Measurements from ENCODE around the gene SH2D3C.

The SH2D3C gene

DNA sequence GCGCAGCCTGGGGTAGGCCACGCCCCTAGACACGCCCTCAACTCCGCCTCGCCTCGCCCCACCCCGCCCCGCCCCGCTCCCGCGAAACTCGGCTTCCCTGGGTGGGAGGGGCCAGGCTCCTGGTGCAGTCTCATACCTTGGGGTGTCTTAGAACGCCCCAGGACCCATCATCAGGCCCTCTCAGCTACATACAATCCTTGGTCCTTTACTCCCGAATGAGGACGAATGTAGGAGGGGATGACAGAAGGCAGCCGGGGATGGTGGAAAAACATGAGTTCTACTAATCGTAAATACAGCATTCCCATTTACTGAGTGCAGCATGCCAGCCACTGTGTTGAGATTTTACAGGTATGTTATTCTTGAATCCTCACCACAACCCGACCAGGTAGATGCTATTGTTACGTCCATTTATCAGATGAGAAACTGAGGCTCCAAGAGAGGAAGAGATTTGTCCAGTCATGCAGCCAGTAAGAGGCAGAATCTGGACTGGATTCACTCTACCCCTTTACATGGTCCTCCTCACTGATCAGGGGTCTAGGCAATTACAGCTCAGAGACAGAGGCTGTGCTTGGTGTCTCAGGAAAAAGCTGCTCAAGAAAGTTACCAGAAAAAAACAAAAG lies 6.8 kb downstream of the SH2D3C start:
- Histone ChIP-seq H2AFZ (ENCODE audit: low read depth, low read length) (no peak overlapping the region), H2BK120ac (ENCODE audit: low read depth, low read length) (no peak overlapping the region), H3K23ac (ENCODE audit: low read length in 2 of 2) (no peak overlapping the region), H2AK5ac (ENCODE audit: low read length, severe bottlenecking) (no peak overlapping the region), H3K27me3 (ENCODE audit: control insufficient read depth in 1 of 2, insufficient read depth in 1 of 2, low read length in 2 of 2) (peaks cover 12 to 48% of the 10 kb centered on the region in 2 experiments), H3K9ac (ENCODE audit: low read length) (peak overlapping the region; percentile 21), H2BK12ac (ENCODE audit: low read length in 2 of 2) (no peak overlapping the region), H3K4me2 (ENCODE audit: low read length, poor library complexity, severe bottlenecking) (peak overlapping the region; percentile 57), H3K4me3 (ENCODE audit: insufficient read depth in 1 of 2, low read depth in 1 of 2, low read length in 2 of 2) (peak overlapping the region in 1 of 2 experiments; percentile 72), H3K36me3 (ENCODE audit: control insufficient read depth in 1 of 2, insufficient read depth in 2 of 2, low read depth in 1 of 2, low read length in 2 of 2) (no peaks in the 10 kb centered on the region), H2BK5ac (ENCODE audit: low read depth, low read length, poor library complexity, severe bottlenecking) (no peak overlapping the region), H3K18ac (ENCODE audit: low read depth in 1 of 2, low read length in 2 of 2) (no peak overlapping the region), H3K14ac (ENCODE audit: low read length in 2 of 2) (no peak overlapping the region), H4K8ac (ENCODE audit: low read length) (no peak overlapping the region), H4K91ac (ENCODE audit: low read length) (no peak overlapping the region), H2BK15ac (ENCODE audit: low read depth, poor library complexity, severe bottlenecking) (no peak overlapping the region), H3K4me1 (ENCODE audit: control insufficient read depth, insufficient read depth, low read depth, low read length) (peaks cover 18% of the 10 kb centered on the region), H3K4ac (ENCODE audit: low read depth in 1 of 2, low read length in 2 of 2) (no peak overlapping the region), H3K79me1 (replicated peaks; ENCODE audit: low read length, poor library complexity, severe bottlenecking) (no peaks in the 10 kb centered on the region), H3K27ac (ENCODE audit: low read length, poor library complexity, severe bottlenecking) (no peak overlapping the region), H3K9me3 (ENCODE audit: control insufficient read depth, low read length) (no peaks in the 10 kb centered on the region)
- WGBS, result 10% methylated on average over 15 of the region's 19 CpGs
- no peak for DNase-seq

DNA sequence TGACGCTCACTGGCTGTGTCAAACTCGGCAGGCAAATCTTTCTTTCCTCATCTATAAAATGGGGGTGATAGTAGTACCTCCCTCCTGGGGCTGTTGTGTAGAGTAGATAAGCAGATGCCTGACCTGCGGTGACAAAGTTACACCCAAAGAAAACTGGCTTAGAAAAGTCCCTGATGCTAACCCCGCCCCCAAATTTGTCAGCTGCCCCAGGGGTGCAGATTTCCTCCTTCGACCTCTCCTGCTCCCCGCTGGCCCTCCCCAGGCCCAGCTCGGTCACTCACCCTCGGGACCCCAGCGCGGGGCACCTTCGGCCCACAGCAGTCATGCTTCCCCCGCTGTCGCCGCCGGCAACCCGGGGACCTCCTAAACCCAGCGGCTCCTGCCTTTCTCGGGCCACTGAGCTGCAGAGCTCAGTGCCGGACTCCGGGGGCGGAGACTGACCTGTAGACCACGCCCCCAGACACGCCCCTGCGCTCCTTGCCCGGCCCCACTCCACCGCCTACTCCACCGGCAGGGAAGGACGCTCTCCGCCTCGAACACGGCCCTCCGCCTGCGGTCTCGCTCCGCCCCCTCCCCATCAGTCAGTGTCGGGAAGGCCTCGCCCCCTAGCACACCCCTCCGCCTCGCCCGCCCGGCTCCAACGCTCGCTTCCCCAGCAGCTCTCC lies 7.4 kb downstream of the SH2D3C start:
- peak overlapping the region in 1 of 2 experiments; percentile 67 for H3K23ac ChIP-seq (ENCODE audit: low read length in 2 of 2)
- H3K4me2 ChIP-seq (ENCODE audit: low read length, poor library complexity, severe bottlenecking), result peak overlapping the region; percentile 97
- no peak overlapping the region for H2BK12ac ChIP-seq (ENCODE audit: low read length in 2 of 2)
- DNase-seq, result peak; percentile 98
- no peak overlapping the region for H3K27ac ChIP-seq (ENCODE audit: low read length, poor library complexity, severe bottlenecking)
- H2BK5ac ChIP-seq (ENCODE audit: low read depth, low read length, poor library complexity, severe bottlenecking), result no peak overlapping the region
- no peak overlapping the region for H3K4ac ChIP-seq (ENCODE audit: low read depth in 1 of 2, low read length in 2 of 2)
- H4K8ac ChIP-seq (ENCODE audit: low read length), result peak overlapping the region; percentile 61
- peak overlapping the region; percentile 70 for H2BK15ac ChIP-seq (ENCODE audit: low read depth, poor library complexity, severe bottlenecking)
- no peaks in the 10 kb centered on the region for H3K9me3 ChIP-seq (ENCODE audit: control insufficient read depth, low read length)
- H2BK120ac ChIP-seq (ENCODE audit: low read depth, low read length), result no peak overlapping the region
- peak overlapping the region; percentile 41 for H3K9ac ChIP-seq (ENCODE audit: low read length)
- H3K36me3 ChIP-seq (ENCODE audit: control insufficient read depth in 1 of 2, insufficient read depth in 2 of 2, low read depth in 1 of 2, low read length in 2 of 2), result no peaks in the 10 kb centered on the region
- no peak overlapping the region for H3K14ac ChIP-seq (ENCODE audit: low read length in 2 of 2)
- peak overlapping the region in 1 of 2 experiments; percentile 67 for H3K18ac ChIP-seq (ENCODE audit: low read depth in 1 of 2, low read length in 2 of 2)
- no peaks in the 10 kb centered on the region for H3K79me1 ChIP-seq (replicated peaks; ENCODE audit: low read length, poor library complexity, severe bottlenecking)
- peaks cover 6 to 46% of the 10 kb centered on the region in 2 experiments for H3K27me3 ChIP-seq (ENCODE audit: control insufficient read depth in 1 of 2, insufficient read depth in 1 of 2, low read length in 2 of 2)
- peak overlapping the region; percentile 53 to 72 for H3K4me3 ChIP-seq (ENCODE audit: insufficient read depth in 1 of 2, low read depth in 1 of 2, low read length in 2 of 2)
- H3K4me1 ChIP-seq (ENCODE audit: control insufficient read depth, insufficient read depth, low read depth, low read length), result peaks cover 18% of the 10 kb centered on the region
- H2AK5ac ChIP-seq (ENCODE audit: low read length, severe bottlenecking), result no peak overlapping the region
- peak overlapping the region; percentile 44 for H4K91ac ChIP-seq (ENCODE audit: low read length)
- H2AFZ ChIP-seq (ENCODE audit: low read depth, low read length), result no peak overlapping the region
- under 1% methylated on average over 41 of the region's 43 CpGs for WGBS

DNA sequence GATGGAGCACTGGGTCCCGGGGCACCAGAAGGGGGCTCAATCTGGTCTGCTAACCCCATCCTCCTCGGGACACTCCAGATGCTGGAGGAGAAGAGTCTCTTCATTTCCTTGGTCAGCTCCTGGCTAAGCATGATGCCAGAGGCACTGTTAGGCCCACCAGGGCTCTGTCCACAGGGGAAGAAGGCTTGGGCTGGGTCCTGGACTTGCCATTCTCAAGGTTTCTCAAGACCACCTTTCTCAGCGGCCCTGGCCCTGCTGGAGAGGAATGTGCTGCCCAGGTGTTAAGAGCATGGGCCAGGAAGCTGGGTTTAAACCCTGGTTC lies 7.9 kb downstream of the SH2D3C start:
- H3K79me1 ChIP-seq (replicated peaks; ENCODE audit: low read length, poor library complexity, severe bottlenecking), result no peaks in the 10 kb centered on the region
- no peaks in the 10 kb centered on the region for H3K36me3 ChIP-seq (ENCODE audit: control insufficient read depth in 1 of 2, insufficient read depth in 2 of 2, low read depth in 1 of 2, low read length in 2 of 2)
- H2BK5ac ChIP-seq (ENCODE audit: low read depth, low read length, poor library complexity, severe bottlenecking), result no peak overlapping the region
- no peak overlapping the region for H2AK5ac ChIP-seq (ENCODE audit: low read length, severe bottlenecking)
- no peak overlapping the region for H2BK12ac ChIP-seq (ENCODE audit: low read length in 2 of 2)
- H3K18ac ChIP-seq (ENCODE audit: low read depth in 1 of 2, low read length in 2 of 2), result no peak overlapping the region
- H3K27me3 ChIP-seq (ENCODE audit: control insufficient read depth in 1 of 2, insufficient read depth in 1 of 2, low read length in 2 of 2), result peaks cover 6 to 51% of the 10 kb centered on the region in 2 experiments
- peak overlapping the region; percentile 37 for H2BK15ac ChIP-seq (ENCODE audit: low read depth, poor library complexity, severe bottlenecking)
- no peak overlapping the region for H3K9ac ChIP-seq (ENCODE audit: low read length)
- no peak for DNase-seq
- no peaks in the 10 kb centered on the region for H3K9me3 ChIP-seq (ENCODE audit: control insufficient read depth, low read length)
- H3K23ac ChIP-seq (ENCODE audit: low read length in 2 of 2), result no peak overlapping the region
- peak overlapping the region in 1 of 2 experiments; percentile 72 for H3K4me3 ChIP-seq (ENCODE audit: insufficient read depth in 1 of 2, low read depth in 1 of 2, low read length in 2 of 2)
- H4K8ac ChIP-seq (ENCODE audit: low read length), result no peak overlapping the region
- H3K4me1 ChIP-seq (ENCODE audit: control insufficient read depth, insufficient read depth, low read depth, low read length), result peaks cover 18% of the 10 kb centered on the region
- H4K91ac ChIP-seq (ENCODE audit: low read length), result peak overlapping the region; percentile 44
- H2BK120ac ChIP-seq (ENCODE audit: low read depth, low read length), result no peak overlapping the region
- peak overlapping the region; percentile 97 for H3K4me2 ChIP-seq (ENCODE audit: low read length, poor library complexity, severe bottlenecking)
- no peak overlapping the region for H3K27ac ChIP-seq (ENCODE audit: low read length, poor library complexity, severe bottlenecking)
- 55% methylated on average over 3 of the region's 3 CpGs for WGBS
- no peak overlapping the region for H3K4ac ChIP-seq (ENCODE audit: low read depth in 1 of 2, low read length in 2 of 2)
- H2AFZ ChIP-seq (ENCODE audit: low read depth, low read length), result no peak overlapping the region
- H3K14ac ChIP-seq (ENCODE audit: low read length in 2 of 2), result no peak overlapping the region

DNA sequence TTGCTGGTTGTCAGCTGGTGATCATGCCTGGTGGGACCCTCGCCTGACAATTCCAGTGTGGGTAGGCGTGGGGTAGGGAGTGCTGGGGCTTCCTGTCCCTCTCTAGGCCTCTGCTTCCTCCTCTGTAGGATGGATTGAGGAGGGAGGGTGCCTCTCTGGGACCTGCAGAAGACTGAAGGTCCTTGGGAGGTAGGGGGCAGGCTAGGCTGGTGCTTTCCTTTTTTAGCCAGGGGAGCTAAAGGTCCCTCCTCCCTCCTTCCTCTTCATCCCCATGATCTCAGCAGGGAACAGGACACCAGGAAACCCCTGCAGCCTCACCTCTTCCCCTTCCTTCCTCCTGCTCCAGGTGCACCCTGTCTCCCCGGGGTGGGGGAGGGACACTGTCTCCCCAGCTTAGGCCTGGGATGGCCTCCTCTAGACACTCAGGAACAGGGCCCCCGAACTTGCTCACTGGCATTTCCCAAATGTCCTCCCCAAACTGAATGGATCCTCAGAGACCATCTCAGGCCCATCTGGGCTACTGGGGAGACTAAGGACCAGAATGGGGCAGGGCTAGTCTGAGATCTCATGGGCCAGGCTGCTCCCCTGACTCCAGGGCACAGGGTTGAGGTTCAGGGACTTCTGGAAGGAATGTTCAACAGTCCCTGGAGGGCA lies 8.4 kb downstream of the SH2D3C start:
- 75% methylated on average over 3 of the region's 4 CpGs for WGBS
- H3K4me1 ChIP-seq (ENCODE audit: control insufficient read depth, insufficient read depth, low read depth, low read length), result peaks cover 18% of the 10 kb centered on the region

More for the DNA sequence above, 8.4 kb downstream of the SH2D3C start:
- Histone ChIP-seq H3K27me3 (ENCODE audit: control insufficient read depth in 1 of 2, insufficient read depth in 1 of 2, low read length in 2 of 2) (peaks cover 6 to 56% of the 10 kb centered on the region in 2 experiments), H2AFZ (ENCODE audit: low read depth, low read length) (no peak overlapping the region), H2BK15ac (ENCODE audit: low read depth, poor library complexity, severe bottlenecking) (peak overlapping the region; percentile 29), H3K4ac (ENCODE audit: low read depth in 1 of 2, low read length in 2 of 2) (no peak overlapping the region), H2BK5ac (ENCODE audit: low read depth, low read length, poor library complexity, severe bottlenecking) (no peak overlapping the region), H3K9ac (ENCODE audit: low read length) (no peak overlapping the region), H3K79me1 (replicated peaks; ENCODE audit: low read length, poor library complexity, severe bottlenecking) (no peaks in the 10 kb centered on the region), H3K4me3 (ENCODE audit: insufficient read depth in 1 of 2, low read depth in 1 of 2, low read length in 2 of 2) (no peak overlapping the region), H2BK120ac (ENCODE audit: low read depth, low read length) (no peak overlapping the region), H3K14ac (ENCODE audit: low read length in 2 of 2) (no peak overlapping the region), H3K18ac (ENCODE audit: low read depth in 1 of 2, low read length in 2 of 2) (no peak overlapping the region), H3K36me3 (ENCODE audit: control insufficient read depth in 1 of 2, insufficient read depth in 2 of 2, low read depth in 1 of 2, low read length in 2 of 2) (no peaks in the 10 kb centered on the region), H3K4me2 (ENCODE audit: low read length, poor library complexity, severe bottlenecking) (no peak overlapping the region), H4K8ac (ENCODE audit: low read length) (no peak overlapping the region), H4K91ac (ENCODE audit: low read length) (no peak overlapping the region), H3K23ac (ENCODE audit: low read length in 2 of 2) (no peak overlapping the region), H3K27ac (ENCODE audit: low read length, poor library complexity, severe bottlenecking) (no peak overlapping the region), H3K9me3 (ENCODE audit: control insufficient read depth, low read length) (no peaks in the 10 kb centered on the region), H2BK12ac (ENCODE audit: low read length in 2 of 2) (peak overlapping the region in 1 of 2 experiments; percentile 15), H2AK5ac (ENCODE audit: low read length, severe bottlenecking) (no peak overlapping the region)
- no peak for DNase-seq
